Muscle layer of colon (tissue), 2 donors: ENCODE measurements around the gene ZNF550.
"Not testable (repeated sequence)": the region's sequence is repeated elsewhere in the genome, so short reads cannot be mapped to it uniquely, and the experiment has no call there.

Experiments
- H3K27ac ChIP-seq: one replicate; pipeline ENCODE4 v1.7.0; 2013; ENCODE audit warnings: low read depth, mild to moderate bottlenecking, low read length, moderate library complexity
- H3K27me3 ChIP-seq, 2 donors: one replicate each; pipeline ENCODE4 v1.7.0; 2013; ENCODE audit warnings: low read length in 2 of 2, mild to moderate bottlenecking in 2 of 2; ENCODE audit not compliant: insufficient read depth in 2 of 2, control insufficient read depth in 1 of 2
- H3K36me3 ChIP-seq: one replicate; pipeline ENCODE4 v1.7.0; 2013; ENCODE audit warnings: mild to moderate bottlenecking, low read length; ENCODE audit not compliant: insufficient read depth
- H3K4me1 ChIP-seq: one replicate; pipeline ENCODE4 v1.7.0; 2013; ENCODE audit warnings: mild to moderate bottlenecking, low read length; ENCODE audit not compliant: insufficient read depth
- H3K4me3 ChIP-seq, 2 donors: one replicate each; pipeline ENCODE4 v1.7.0; 2013; ENCODE audit warnings: low read length in 2 of 2, low read depth in 1 of 2, mild to moderate bottlenecking in 1 of 2, moderate library complexity in 1 of 2
- H3K9ac ChIP-seq: one replicate; pipeline ENCODE4 v1.7.0; 2013; ENCODE audit warnings: low read length
- H3K9me3 ChIP-seq: one replicate; pipeline ENCODE4 v1.7.0; 2013; ENCODE audit warnings: mild to moderate bottlenecking, low read length
- donor health status: abdominal sarcoma.
- donor health status: Adenocarcinoma of cecum.

Gene ZNF550

DNA sequence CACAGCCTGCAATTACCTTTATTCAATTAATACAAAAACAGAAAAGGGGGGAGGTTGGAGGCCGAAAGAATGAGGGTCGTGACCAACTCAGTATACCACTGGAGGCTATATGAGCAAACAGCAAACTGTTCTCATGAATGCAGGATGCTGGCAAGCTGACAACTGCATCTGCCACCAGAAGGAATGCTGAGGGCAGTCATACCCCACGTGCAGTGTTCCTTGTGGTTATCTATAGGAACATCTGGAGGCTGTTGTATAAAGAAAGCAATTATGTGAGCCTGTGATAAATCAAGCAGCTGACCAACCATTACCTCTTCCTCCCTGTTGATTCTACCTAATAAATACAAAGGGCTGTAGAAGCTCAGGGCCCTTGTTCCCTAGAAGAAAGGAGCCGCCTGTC, 41.6 kb downstream of the ZNF550 start:
- Histone ChIP-seq H3K9me3 (peaks cover 20% of the 10 kb centered on the region), H3K36me3 (peaks cover 25% of the 10 kb centered on the region)
- H3K4me3 ChIP-seq = not testable (repeated sequence)

DNA sequence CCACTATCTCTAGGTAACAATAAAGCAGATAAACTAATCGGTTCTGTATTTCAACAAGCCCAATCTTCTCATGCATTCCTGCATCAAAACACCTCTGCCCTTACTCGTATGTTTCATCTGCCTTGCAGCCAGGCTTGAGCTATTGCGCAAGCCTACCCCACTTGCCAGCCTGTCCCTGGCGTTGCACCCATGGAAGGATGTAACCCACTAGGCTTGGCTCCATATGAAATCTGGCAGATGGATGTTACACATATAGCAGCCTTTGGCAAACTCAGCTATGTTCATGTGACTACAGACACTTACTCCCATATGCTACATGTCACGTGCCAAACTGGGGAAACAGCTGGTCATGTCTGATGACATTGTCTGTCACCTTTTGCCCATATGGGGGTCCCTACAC, 44.4 kb downstream of the ZNF550 start:
- H3K27ac ChIP-seq = no peak overlapping the region
- peaks cover 28% of the 10 kb centered on the region for H3K9me3 ChIP-seq
- no peak overlapping the region for H3K9ac ChIP-seq
- peaks cover 27% of the 10 kb centered on the region for H3K36me3 ChIP-seq
- H3K4me3 ChIP-seq = no peak overlapping the region
- no peaks in the 10 kb centered on the region for H3K4me1 ChIP-seq
- H3K27me3 ChIP-seq = no peaks in the 10 kb centered on the region

More for the DNA sequence above, 41.6 kb downstream of the ZNF550 start:
- H3K27me3 ChIP-seq, H3K9ac ChIP-seq, H3K27ac ChIP-seq, H3K4me1 ChIP-seq: not testable (repeated sequence)

DNA sequence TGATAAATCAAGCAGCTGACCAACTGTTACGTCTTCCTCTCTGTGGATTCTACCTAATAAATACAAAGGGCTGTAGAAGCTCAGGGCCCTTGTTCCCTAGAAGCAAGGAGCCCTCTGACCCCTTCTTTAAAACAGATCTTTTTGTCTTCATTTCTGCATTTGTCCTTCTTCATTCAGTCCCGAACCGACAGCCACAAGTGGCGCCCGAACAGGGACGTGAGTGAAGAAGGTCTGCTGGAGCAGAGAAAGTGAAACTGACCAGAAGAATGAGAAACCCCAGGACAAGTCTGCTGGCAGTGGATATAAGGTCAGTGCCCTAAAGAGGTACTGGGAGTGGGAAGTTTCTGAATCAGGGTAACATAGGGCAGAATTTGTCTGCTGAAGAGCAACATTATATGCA, 46.8 kb downstream of the ZNF550 start:
- Histone ChIP-seq H3K27ac (no peak overlapping the region), H3K4me1 (no peaks in the 10 kb centered on the region), H3K4me3 (no peak overlapping the region), H3K9me3 (peaks cover 40% of the 10 kb centered on the region), H3K9ac (no peak overlapping the region), H3K27me3 (no peaks in the 10 kb centered on the region), H3K36me3 (peaks cover 33% of the 10 kb centered on the region)

DNA sequence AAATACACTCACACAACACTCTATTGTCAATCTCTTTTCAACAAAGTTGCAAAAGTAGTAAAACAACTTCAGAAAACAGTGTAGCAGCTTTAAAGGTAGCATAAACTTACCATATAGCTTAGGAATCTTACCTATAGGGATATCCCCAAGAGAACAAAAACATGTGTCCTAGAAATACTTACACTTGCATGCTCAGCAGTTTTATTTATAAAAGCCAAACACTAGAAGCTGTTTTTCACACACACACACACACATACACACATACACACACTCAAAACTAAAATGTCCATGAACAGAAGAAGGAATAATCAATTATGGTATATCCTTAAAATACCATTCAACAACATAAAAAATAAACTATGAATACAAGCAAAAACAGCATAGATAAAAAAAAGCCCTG, 48.2 kb downstream of the ZNF550 start:
- Histone ChIP-seq H3K36me3 (peaks cover 43% of the 10 kb centered on the region), H3K9ac (no peak overlapping the region), H3K4me3 (no peak overlapping the region), H3K27me3 (no peaks in the 10 kb centered on the region), H3K4me1 (no peaks in the 10 kb centered on the region), H3K9me3 (peaks cover 47% of the 10 kb centered on the region), H3K27ac (no peak overlapping the region)

DNA sequence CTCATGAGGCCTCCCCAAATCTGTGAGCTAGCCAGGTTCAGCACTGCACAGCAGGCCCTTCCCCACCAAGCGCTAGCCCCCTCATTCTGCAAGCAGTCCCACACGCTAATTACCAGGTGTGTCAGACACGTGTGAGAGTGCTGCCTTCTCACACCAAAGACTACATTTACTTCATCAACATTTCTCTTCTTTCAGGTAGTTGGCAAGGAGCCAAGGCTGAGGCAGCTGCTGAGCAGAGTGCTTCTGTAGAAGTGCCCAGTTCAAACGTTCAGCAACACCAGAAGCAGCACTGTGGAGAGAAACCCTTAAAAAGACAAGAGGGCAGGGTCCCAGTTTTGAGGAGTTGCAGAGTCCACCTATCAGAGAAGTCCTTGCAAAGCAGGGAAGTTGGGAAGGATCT, 53.5 kb downstream of the ZNF550 start:
- no peak overlapping the region for H3K4me3 ChIP-seq
- H3K36me3 ChIP-seq = peaks cover 34% of the 10 kb centered on the region
- H3K27me3 ChIP-seq = no peaks in the 10 kb centered on the region
- H3K27ac ChIP-seq = no peak overlapping the region
- peaks cover 27% of the 10 kb centered on the region for H3K9me3 ChIP-seq
- no peak overlapping the region for H3K9ac ChIP-seq
- H3K4me1 ChIP-seq = peaks cover 2% of the 10 kb centered on the region

DNA sequence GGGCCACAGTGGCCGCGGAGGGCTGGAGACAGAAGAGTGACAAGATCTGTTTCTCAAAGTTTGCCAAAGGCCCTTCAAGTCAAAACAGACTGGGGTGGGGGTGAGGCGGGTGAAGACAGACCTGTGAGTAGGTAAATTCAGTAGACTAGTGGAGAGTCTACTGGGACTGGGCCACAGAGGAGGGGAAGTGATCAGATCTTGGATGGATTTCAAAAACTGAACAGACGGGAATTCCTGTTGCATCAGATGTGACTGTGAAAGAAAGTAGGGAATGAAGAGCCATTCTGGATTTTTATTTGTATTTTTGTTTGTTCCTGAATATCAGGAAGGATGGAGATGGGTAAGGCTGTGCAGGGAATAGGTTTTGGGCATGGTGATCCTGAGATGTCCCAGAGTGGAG, 59.3 kb downstream of the ZNF550 start:
- not testable (repeated sequence) for H3K9ac ChIP-seq, H3K27ac ChIP-seq, H3K4me1 ChIP-seq, H3K36me3 ChIP-seq, H3K9me3 ChIP-seq, H3K27me3 ChIP-seq
- H3K4me3 ChIP-seq = peak overlapping the region in 1 of 2 donors; percentile 24

DNA sequence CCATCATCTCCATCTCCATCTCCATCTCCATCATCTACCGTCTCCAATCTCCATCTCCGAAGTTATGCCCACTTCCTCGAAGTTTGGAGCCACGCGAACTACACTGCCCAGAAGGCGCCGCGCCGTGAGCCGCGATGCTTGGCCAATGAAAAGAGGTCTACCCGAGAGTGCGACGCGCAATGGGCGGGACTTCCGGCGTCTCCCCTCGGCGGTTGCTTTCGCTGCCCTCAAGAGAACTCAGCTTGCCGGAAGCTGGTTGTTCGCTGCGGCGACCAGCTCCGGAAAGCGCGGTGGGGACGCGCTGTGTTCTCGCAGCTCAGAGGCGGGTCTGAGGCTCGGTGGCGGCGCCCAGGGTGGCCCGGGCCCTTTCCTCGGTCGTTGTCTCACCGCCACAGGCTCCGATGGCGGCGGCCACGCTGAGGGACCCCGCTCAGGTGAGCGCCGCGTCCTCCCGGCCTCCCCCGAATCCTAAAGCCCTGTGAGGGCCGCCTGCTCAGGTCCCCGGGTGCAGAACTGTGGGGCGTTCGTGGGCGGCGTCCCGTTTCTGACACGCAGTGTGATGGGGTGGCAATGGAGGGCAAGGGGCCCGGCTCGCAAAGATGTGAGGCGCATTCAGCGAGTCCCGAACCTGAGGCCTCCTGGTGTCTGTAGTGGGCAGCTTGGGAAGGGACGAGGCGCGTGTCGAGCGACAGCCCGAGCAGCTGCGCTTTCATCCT, 59.8 kb downstream of the ZNF550 start, which contains the start of gene ZNF773:
Gene ZNF773, plus strand, starts transcription at position 259 of the 716 bp plus-strand sequence. Its CDS starts 143 bp downstream, at position 402.
- H3K27me3 ChIP-seq, H3K9me3 ChIP-seq, H3K36me3 ChIP-seq, H3K9ac ChIP-seq, H3K4me1 ChIP-seq: not testable (repeated sequence)
- Histone ChIP-seq H3K4me3 (peak within 1 kb of the TSS; percentile 49 to 60), H3K27ac (peak within 1 kb of the TSS; percentile 53)

DNA sequence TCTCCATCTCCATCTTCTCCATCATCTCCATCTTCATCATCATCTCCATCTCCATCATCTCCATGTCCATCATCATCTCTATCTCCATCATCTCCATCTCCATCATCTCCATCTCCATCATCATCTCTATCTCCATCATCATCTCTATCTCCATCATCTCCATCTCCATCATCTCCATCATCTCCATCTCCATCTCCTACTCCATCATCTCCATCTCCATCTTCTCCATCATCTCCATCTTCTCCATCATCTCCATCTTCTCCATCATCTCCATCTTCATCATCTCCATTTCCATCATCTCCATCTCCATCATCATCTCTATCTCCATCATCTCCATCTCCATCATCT, 60.4 kb downstream of the ZNF550 start:
- H3K4me3 ChIP-seq = peak overlapping the region in 1 of 2 donors; percentile 49
- not testable (repeated sequence) for H3K27ac ChIP-seq, H3K27me3 ChIP-seq, H3K9me3 ChIP-seq, H3K9ac ChIP-seq, H3K4me1 ChIP-seq, H3K36me3 ChIP-seq

DNA sequence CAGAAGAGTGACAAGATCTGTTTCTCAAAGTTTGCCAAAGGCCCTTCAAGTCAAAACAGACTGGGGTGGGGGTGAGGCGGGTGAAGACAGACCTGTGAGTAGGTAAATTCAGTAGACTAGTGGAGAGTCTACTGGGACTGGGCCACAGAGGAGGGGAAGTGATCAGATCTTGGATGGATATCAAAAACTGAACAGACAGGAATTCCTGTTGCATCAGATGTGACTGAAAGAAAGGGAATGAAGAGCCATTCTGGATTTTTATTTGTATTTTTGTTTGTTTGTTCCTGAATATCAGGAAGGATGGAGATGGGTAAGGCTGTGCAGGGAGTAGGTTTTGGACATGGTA, 71.4 kb downstream of the ZNF550 start:
- not testable (repeated sequence) for H3K9ac ChIP-seq

DNA sequence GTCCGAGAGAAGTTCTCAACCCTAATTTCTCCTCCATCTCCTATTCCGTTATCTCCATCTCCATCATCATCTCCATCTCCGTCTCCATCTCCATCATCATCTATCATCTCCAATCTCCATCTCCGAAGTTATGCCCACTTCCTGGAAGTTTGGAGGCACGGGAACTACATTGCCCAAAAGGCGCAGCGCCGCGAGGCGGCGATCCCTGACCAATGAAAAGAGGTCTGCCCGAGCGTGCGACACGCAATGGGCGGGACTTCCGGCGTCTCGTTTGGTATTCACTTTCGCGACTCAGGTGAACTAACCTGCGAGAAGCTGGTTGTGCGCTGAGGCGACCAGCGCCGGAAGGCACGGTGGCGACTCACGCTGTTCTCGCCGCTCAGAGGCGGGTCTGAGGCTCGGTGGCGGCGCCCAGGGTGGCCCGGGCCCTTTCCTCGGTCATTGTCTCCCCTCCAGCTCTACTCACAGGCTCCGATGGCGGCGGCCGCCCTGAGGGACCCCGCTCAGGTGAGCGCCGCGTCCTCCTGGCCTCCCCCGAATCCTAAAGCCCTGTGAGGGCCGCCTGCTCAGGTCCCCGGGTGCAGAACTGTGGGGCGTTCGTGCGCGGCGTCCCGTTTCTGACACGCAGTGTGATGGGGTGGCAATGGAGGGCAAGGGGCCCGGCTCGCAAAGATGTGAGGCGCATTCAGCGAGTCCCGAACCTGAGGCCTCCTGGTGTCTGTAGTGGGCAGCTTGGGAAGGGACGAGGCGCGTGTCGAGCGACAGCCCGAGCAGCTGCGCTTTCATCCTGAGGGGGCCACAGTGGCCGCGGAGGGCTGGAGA, 72.0 kb downstream of the ZNF550 start, which contains the start of gene ZNF419:
Gene ZNF419, plus strand, starts transcription at position 274 of the 822 bp plus-strand sequence. Its CDS starts 201 bp downstream, at position 475.
- H3K9ac ChIP-seq, H3K4me1 ChIP-seq, H3K9me3 ChIP-seq, H3K27me3 ChIP-seq: not testable (repeated sequence)
- Histone ChIP-seq H3K27ac (peak within 1 kb of the TSS; percentile 67), H3K36me3 (peaks cover 15% of the 10 kb centered on the region), H3K4me3 (peak within 1 kb of the TSS; percentile 68 to 91)

More for the DNA sequence above, 71.4 kb downstream of the ZNF550 start:
- Histone ChIP-seq H3K36me3 (peaks cover 20% of the 10 kb centered on the region), H3K4me3 (peak overlapping the region in 1 of 2 donors; percentile 38)
- H3K27ac ChIP-seq, H3K9me3 ChIP-seq, H3K4me1 ChIP-seq, H3K27me3 ChIP-seq: not testable (repeated sequence)
